ENCODE results near the gene SIL1. TPM values are rescaled to one million over a fixed set of nuclear protein-coding genes. Genes with fewer than 3 reads are reported as not detected.

Gene SIL1
- total and polyA plus RNA-seq, 2 of the 8 experiments (the other 6 are each of a cell fraction or from before 2014, with no cell fraction given), result 8.3 to 12.8 TPM

DNA sequence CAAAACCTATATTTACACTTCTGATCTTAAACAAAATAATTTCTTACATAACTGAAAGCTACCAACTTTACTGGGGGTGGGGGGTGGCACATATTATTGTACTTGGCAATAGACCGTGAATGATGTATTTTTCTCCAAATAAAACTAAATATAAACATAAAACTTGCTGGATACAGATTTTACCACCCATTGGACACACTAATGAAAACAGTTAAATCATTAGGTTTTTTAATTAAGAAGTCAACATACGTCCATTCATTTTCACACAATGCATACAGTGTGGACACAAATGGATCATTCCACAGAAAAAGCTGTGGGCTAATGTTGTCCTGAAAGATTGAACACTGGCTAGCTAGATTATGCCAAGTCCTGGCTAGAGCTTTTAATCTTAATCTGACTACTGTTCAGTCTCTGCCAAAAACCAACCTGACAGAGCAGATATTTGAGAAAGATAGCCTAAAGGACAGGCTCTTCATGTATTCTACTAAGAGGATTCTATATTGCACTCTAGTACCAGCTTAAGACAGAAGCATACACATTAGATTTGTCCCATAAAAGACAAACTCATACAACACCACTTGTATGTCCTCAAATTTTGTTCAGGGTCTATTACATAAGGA is 118.1 kb downstream of the SIL1 start (continued):
- TF ChIP-seq, protein P1, sequence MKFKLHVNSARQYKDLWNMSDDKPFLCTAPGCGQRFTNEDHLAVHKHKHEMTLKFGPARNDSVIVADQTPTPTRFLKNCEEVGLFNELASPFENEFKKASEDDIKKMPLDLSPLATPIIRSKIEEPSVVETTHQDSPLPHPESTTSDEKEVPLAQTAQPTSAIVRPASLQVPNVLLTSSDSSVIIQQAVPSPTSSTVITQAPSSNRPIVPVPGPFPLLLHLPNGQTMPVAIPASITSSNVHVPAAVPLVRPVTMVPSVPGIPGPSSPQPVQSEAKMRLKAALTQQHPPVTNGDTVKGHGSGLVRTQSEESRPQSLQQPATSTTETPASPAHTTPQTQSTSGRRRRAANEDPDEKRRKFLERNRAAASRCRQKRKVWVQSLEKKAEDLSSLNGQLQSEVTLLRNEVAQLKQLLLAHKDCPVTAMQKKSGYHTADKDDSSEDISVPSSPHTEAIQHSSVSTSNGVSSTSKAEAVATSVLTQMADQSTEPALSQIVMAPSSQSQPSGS (IDR thresholded peaks at IDR 0.05; ENCODE audit: low read length), result no peak
- TF ChIP-seq POU5F1 (IDR thresholded peaks at IDR 0.05; ENCODE audit: low read depth, low read length), result no peak
- no peak for TF ChIP-seq TEAD4 (IDR thresholded peaks at IDR 0.05; ENCODE audit: low read depth, low read length)
- no peak for TF ChIP-seq GABPA (IDR thresholded peaks at IDR 0.05; ENCODE audit: borderline replicate concordance, insufficient read depth, low read length)
- no peak for TF ChIP-seq ZNF274 (IDR thresholded peaks at IDR 0.05; ENCODE audit: borderline replicate concordance, extremely low read depth, low read length)
